Mucosa of descending colon (tissue), 3 donors: Measurements from ENCODE around the gene TOX2. TPM values are rescaled to one million over a fixed set of nuclear protein-coding genes. Genes with fewer than 3 reads are reported as not detected.

Experiments used
- ATAC-seq: fragments of 200-7000 bp; cut with Tn5 transposase; one replicate; pipeline ENCODE4 v1.9.1; 2020; ENCODE audit warnings: mild to moderate bottlenecking, moderate library complexity
- DNase-seq, 3 donors: peaks; one replicate each; pipeline ENCODE4 v3.0.0-alpha.2; 2020
- H3K36me3 ChIP-seq: fragments of 200-600 bp; one replicate; pipeline ENCODE4 v1.8.0; 2021; ENCODE audit warnings: low read depth, mild to moderate bottlenecking
- H3K4me1 ChIP-seq: fragments of 200-600 bp; one replicate; pipeline ENCODE4 v1.8.0; 2021; ENCODE audit warnings: low read depth, mild to moderate bottlenecking
- H3K4me3 ChIP-seq: fragments of 200-600 bp; one replicate; pipeline ENCODE4 v1.8.0; 2021; ENCODE audit warnings: mild to moderate bottlenecking
- H3K9me3 ChIP-seq: fragments of 200-600 bp; one replicate; pipeline ENCODE4 v1.8.0; 2021; ENCODE audit warnings: mild to moderate bottlenecking
- CTCF ChIP-seq: fragments of 200-600 bp; IDR thresholded peaks from one replicate; pipeline ENCODE4 v1.8.0; 2022; ENCODE audit warnings: antibody characterized with exemption, mild to moderate bottlenecking
- intact Hi-C, 2 donors: fragments of 100-400 bp; cut with DNase I in 1 of 2; cut with micrococcal nuclease in 1 of 2; formaldehyde crosslinking; loops; one replicate each; pipeline versions ENCODE4 v1.11.0 to v1.11.1; 2022; cut with DNase I, micrococcal nuclease
- total RNA-seq, 3 donors: library from RNA; stranded (reverse); fragmentation: NEBNext Ultra II Directional in 2 of 3; extraction: Animal tissue kit (Norgen Biotek cat#: 25700) in 2 of 3; gene quantifications; one replicate each; pipeline versions ENCODE4 v1.2.1 to v1.2.4, GENCODE V29; 2021 to 2023
- donor health status: DM: no; HTN: no; CAD: no; lungs with moderate emphysema.
- donor health status: DM: no; HTN: no; CAD: no.
- donor health status: DM: no; HTN: yes; CAD: no.

TOX2 gene
- total RNA-seq, 3 donors from 2014 or later: 2.9 to 6.1 (median 5.5) TPM

- DNase-seq (no peak), ATAC-seq (no peak)
- no peak for TF ChIP-seq CTCF
- no peaks in the 10 kb centered on the region for H3K9me3 ChIP-seq
- intact Hi-C loops: no loop called here
- no peak overlapping the region for H3K4me3 ChIP-seq
- H3K36me3 ChIP-seq: no peaks in the 10 kb centered on the region
- H3K4me1 ChIP-seq: peaks cover 28% of the 10 kb centered on the region
Measured at GRCh38 chr20:43988867-43989266, 74.2 kb downstream of the TOX2 start.

GRCh38 chr20:43991261-43991660 is 76.6 kb downstream of the TOX2 start:
- no peaks in the 10 kb centered on the region for H3K36me3 ChIP-seq
- intact Hi-C loops: no loop called here
- ATAC-seq (no peak), DNase-seq (no peak)
- TF ChIP-seq CTCF: no peak
- H3K4me3 ChIP-seq: no peak overlapping the region
- H3K4me1 ChIP-seq: peaks cover 9% of the 10 kb centered on the region
- H3K9me3 ChIP-seq: no peaks in the 10 kb centered on the region

GRCh38 chr20:43991982-43992381 is 77.3 kb downstream of the TOX2 start:
- DNase-seq (no peak), ATAC-seq (no peak)
- Histone ChIP-seq H3K4me3 (no peak overlapping the region), H3K4me1 (peaks cover 7% of the 10 kb centered on the region), H3K9me3 (no peaks in the 10 kb centered on the region), H3K36me3 (no peaks in the 10 kb centered on the region)
- TF ChIP-seq CTCF: no peak
- intact Hi-C loops: no loop called here

- no peak for ATAC-seq
- Histone ChIP-seq H3K4me3 (no peak overlapping the region), H3K4me1 (no peaks in the 10 kb centered on the region), H3K36me3 (no peaks in the 10 kb centered on the region), H3K9me3 (no peaks in the 10 kb centered on the region)
- intact Hi-C loops: no loop called here
- no peak for TF ChIP-seq CTCF
- no peak for DNase-seq
Measured at GRCh38 chr20:43992885-43993284, 78.2 kb downstream of the TOX2 start.

- H3K36me3 ChIP-seq: no peaks in the 10 kb centered on the region
- intact Hi-C loops: no loop called here
- no peak overlapping the region for H3K4me3 ChIP-seq
- ATAC-seq (no peak), DNase-seq (no peak)
- no peak for TF ChIP-seq CTCF
- H3K9me3 ChIP-seq: no peaks in the 10 kb centered on the region
- H3K4me1 ChIP-seq: no peaks in the 10 kb centered on the region
Measured at GRCh38 chr20:43993560-43993959, 78.9 kb downstream of the TOX2 start.

GRCh38 chr20:43994486-43995100 is 79.9 kb downstream of the TOX2 start:
- no peaks in the 10 kb centered on the region for H3K9me3 ChIP-seq
- no peak for DNase-seq
- no peaks in the 10 kb centered on the region for H3K36me3 ChIP-seq
- H3K4me1 ChIP-seq: no peaks in the 10 kb centered on the region
- no peak for TF ChIP-seq CTCF
- intact Hi-C loops: no loop called here
- no peak overlapping the region for H3K4me3 ChIP-seq
- no peak for ATAC-seq
